Measurements from ENCODE around the gene AMZ2. TPM values are rescaled to one million over a fixed set of nuclear protein-coding genes. Genes with fewer than 3 reads are reported as not detected.

Gene AMZ2
- total RNA-seq, 1 donor from 2014 or later = 75.6 TPM

DNA sequence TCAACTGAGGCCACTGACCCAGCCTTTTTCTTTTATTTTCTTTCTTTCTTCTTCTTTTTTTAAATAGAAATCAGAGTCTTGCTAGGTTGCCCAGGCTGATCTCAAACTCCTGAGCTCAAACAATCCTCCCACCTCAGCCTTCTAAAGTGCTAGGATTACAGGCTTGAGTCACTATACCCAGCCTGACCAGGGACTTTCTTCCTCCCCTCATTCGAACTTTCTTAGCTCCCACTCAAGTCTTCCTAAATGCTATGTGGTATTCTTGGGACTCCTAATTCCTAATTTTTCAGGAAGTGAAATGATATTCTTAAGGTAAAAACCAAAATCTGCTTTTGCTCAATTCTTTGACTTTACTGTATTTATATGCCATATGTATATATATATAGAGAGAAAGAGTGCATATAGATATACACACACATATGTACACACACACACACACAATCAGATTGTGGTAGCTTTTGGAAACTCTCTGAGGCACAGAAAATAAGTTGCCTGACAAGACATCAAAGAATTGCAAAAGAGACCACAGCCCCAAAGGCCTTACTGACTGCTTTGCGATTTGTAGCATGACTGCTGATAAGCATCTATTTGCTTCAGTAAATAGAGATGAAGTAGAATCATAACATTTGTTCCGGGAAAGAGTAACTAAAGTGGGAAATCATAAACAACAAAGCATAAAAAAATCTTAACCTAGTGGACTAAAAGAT is 9.5 kb upstream of the AMZ2 start:
- TF ChIP-seq, protein P1, sequence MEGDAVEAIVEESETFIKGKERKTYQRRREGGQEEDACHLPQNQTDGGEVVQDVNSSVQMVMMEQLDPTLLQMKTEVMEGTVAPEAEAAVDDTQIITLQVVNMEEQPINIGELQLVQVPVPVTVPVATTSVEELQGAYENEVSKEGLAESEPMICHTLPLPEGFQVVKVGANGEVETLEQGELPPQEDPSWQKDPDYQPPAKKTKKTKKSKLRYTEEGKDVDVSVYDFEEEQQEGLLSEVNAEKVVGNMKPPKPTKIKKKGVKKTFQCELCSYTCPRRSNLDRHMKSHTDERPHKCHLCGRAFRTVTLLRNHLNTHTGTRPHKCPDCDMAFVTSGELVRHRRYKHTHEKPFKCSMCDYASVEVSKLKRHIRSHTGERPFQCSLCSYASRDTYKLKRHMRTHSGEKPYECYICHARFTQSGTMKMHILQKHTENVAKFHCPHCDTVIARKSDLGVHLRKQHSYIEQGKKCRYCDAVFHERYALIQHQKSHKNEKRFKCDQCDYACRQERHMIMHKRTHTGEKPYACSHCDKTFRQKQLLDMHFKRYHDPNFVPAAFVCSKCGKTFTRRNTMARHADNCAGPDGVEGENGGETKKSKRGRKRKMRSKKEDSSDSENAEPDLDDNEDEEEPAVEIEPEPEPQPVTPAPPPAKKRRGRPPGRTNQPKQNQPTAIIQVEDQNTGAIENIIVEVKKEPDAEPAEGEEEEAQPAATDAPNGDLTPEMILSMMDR (conservative IDR thresholded peaks at IDR 0.05) = no peak
- H3K36me3 Mint-ChIP-seq = no peaks in the 10 kb centered on the region
- H3K9me3 Mint-ChIP-seq = no peaks in the 10 kb centered on the region
- H3K27ac Mint-ChIP-seq = no peak overlapping the region
- H3K4me3 Mint-ChIP-seq = no peak overlapping the region
- H3K27me3 Mint-ChIP-seq = no peaks in the 10 kb centered on the region
- DNase-seq (ENCODE audit: extremely low spot score, unreplicated experiment) = no peak
- peaks cover 7% of the 10 kb centered on the region for H3K4me1 Mint-ChIP-seq (ENCODE audit: unreplicated experiment)

DNA sequence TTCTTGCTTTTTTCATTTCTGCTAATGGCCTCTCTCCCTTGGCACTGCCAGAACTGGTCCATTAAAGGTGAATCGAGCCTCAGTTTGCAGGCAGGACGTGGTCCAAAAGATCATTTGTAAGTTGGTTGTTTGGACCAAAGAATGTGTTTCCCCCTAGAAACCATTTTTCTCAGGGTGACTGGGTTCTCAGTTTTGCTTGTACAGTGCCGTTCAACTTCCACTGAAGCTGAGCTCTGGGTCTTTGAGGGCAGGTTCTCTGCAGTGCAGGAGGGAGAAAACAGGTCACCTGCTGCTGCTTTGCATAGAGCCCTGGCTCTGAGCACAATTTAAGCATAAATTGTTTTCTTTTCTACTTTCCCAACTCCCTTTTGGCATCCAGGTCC is 9.0 kb upstream of the AMZ2 start:
- Mint-ChIP-seq H3K4me3 (no peak overlapping the region), H3K4me1 (ENCODE audit: unreplicated experiment) (peaks cover 7% of the 10 kb centered on the region), H3K9me3 (no peaks in the 10 kb centered on the region), H3K36me3 (no peaks in the 10 kb centered on the region), H3K27ac (no peak overlapping the region), H3K27me3 (no peaks in the 10 kb centered on the region)
- TF ChIP-seq, protein P1 (conservative IDR thresholded peaks at IDR 0.05) = no peak
- DNase-seq (ENCODE audit: extremely low spot score, unreplicated experiment) = no peak

DNA sequence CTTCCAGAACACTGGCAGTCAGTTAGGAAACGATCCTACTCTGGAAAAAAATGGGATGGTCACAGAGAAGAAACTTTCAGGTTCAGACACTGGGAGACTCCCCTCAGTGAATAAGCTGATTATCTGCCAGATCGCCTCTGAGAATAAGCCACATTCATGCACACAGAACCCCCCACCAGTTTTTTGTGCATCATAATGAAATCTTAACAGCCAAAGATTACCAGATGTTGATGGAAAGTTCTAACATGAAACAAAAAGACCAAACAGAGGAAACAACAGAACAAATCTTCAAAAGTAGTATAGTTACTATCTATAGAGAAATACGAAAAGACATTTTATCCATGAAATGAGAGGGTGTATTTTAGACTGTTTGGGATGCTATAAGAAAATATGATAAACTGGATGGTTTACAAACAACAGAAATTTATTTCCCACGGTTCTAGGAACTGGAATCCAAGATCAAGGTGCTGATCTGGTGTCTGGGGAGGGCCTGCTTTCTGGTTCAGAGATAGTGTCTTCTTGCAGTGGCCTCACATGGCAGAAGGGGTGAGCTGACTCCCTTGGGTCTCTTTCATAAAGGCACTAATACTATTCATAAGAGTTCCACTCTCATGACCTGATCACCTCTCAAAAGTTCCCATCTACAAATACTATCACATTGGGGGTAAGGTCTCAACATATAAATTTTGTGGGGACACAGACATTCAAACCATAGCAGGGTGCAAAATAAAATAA is 8.0 kb upstream of the AMZ2 start:
- no peak overlapping the region for H3K27ac Mint-ChIP-seq

DNA sequence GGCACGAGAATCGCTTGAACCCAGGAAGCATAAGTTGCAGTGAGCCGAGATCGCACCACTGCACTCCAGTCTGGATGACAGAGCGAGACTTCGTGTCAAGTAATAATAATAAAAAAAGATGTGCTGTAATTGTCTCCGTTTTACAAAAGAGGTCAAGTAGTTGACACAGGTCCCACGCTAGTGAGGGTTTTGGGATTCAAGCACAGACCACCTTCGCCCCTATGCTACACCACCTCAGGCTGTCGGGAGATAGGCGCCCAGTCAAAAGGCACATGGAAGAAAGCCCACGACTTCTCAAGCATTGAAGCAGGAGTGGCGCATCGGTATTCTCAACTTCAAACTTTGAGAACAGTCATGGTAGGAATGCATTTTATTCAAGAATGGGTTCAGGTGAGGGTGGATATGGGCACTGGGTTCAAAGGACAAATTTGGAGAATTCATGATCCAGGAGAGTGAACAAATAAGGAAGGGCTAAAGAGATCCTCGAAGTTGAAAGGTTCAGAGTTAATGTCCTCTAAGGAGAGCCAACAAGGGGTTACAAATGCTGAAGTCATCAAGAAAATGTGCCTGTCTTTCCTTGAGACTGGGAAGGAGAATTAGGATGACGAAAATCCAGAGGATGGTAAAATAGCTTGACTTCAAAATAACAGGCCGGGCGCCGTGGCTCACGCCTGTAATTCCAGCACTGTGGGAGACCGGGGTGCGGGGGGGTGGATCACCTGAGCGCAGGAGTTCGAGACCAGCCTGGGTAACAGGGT is 1.4 kb upstream of the AMZ2 start:
- DNase-seq (ENCODE audit: extremely low spot score, unreplicated experiment) = no peak
- TF ChIP-seq, protein P1 (conservative IDR thresholded peaks at IDR 0.05) = no peak
- H3K4me3 Mint-ChIP-seq = peak overlapping the region; percentile 84
- H3K4me1 Mint-ChIP-seq (ENCODE audit: unreplicated experiment) = peaks cover 17% of the 10 kb centered on the region
- peak overlapping the region; percentile 84 for H3K27ac Mint-ChIP-seq
- H3K27me3 Mint-ChIP-seq = no peaks in the 10 kb centered on the region
- no peaks in the 10 kb centered on the region for H3K36me3 Mint-ChIP-seq
- H3K9me3 Mint-ChIP-seq = no peaks in the 10 kb centered on the region

More for the DNA sequence above, 8.0 kb upstream of the AMZ2 start:
- TF ChIP-seq, protein P1 (conservative IDR thresholded peaks at IDR 0.05) = no peak
- Mint-ChIP-seq H3K27me3 (no peaks in the 10 kb centered on the region), H3K36me3 (no peaks in the 10 kb centered on the region), H3K4me3 (no peak overlapping the region), H3K4me1 (ENCODE audit: unreplicated experiment) (peaks cover 7% of the 10 kb centered on the region), H3K9me3 (no peaks in the 10 kb centered on the region)
- no peak for DNase-seq (ENCODE audit: extremely low spot score, unreplicated experiment)

DNA sequence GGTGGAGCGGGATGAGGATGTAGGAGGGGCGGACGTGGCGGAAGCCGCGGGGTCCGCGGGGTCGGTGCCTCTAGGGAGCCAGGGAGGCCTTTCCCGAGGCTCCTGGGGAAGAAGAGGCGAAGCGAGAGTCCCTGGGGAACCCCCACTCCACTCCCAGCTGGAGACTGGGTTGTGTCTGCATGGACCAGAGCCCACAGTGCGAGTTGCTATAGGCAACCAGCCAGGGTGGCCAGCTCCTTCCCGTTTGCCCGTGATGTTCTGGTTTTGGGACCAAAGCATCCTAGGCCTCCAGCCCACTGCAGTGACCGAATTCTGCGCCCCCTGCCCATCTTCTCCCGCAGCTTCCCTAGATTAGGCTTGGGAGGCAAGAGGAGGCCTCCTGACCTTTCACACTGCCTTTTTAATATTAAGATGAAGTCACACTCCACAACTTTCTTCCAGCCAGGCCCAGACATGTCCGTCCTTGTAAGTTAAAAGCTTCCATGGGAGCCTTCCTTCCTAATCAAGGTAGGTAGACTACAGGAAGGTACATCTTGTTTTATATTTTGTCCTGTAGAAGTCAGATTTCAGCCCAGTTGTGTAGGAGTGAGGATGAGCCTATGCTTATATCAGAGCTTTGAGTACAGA is 469 bp downstream of the AMZ2 start:
- peak overlapping the region; percentile 92 for H3K27ac Mint-ChIP-seq
- H3K36me3 Mint-ChIP-seq = no peaks in the 10 kb centered on the region
- DNase-seq (ENCODE audit: extremely low spot score, unreplicated experiment) = no peak
- peak overlapping the region; percentile 92 for H3K4me3 Mint-ChIP-seq
- TF ChIP-seq, protein P1 (conservative IDR thresholded peaks at IDR 0.05) = no peak
- no peaks in the 10 kb centered on the region for H3K27me3 Mint-ChIP-seq
- H3K4me1 Mint-ChIP-seq (ENCODE audit: unreplicated experiment) = peaks cover 17% of the 10 kb centered on the region
- no peaks in the 10 kb centered on the region for H3K9me3 Mint-ChIP-seq

Data from type B pancreatic cell (in vitro differentiated cells).